Subcutaneous adipose tissue (tissue), 4 donors: ENCODE measurements around the gene ERVW-1. TPM values are rescaled to one million over a fixed set of nuclear protein-coding genes. Genes with fewer than 3 reads are reported as not detected.

Experiments used
- CTCF ChIP-seq: fragments of 450-650 bp; IDR thresholded peaks from one replicate; pipeline ENCODE4 v1.5.1; 2016; ENCODE audit warnings: low read depth, mild to moderate bottlenecking, control low read depth, antibody characterized with exemption, moderate library complexity
- total RNA-seq, 4 donors: library from RNA; depleted of rRNA; stranded (reverse); fragments of >200 nt; gene quantifications; one replicate each; pipeline ENCODE4 v1.1.0, GENCODE V29; 2016

Gene ERVW-1
- total RNA-seq, 4 donors from 2014 or later, result not detected

- TF ChIP-seq CTCF, result no peak
Measured at GRCh38 chr7:92437956-92438491, 39.7 kb downstream of the ERVW-1 start.

GRCh38 chr7:92436612-92437445 lies 40.9 kb downstream of the ERVW-1 start:
- TF ChIP-seq CTCF, result no peak

GRCh38 chr7:92435542-92435941 lies 42.2 kb downstream of the ERVW-1 start:
- no peak for TF ChIP-seq CTCF

- no peak for TF ChIP-seq CTCF
Measured at GRCh38 chr7:92433019-92433418, 44.7 kb downstream of the ERVW-1 start.

- TF ChIP-seq CTCF, result no peak
Measured at GRCh38 chr7:92432299-92432946, 45.3 kb downstream of the ERVW-1 start.

GRCh38 chr7:92427193-92427592 lies 50.6 kb downstream of the ERVW-1 start:
- TF ChIP-seq CTCF, result no peak

- no peak for TF ChIP-seq CTCF
Measured at GRCh38 chr7:92425311-92425947, 52.3 kb downstream of the ERVW-1 start.
